ENCODE measurements around the gene CLIP3.

CLIP3 gene

DNA sequence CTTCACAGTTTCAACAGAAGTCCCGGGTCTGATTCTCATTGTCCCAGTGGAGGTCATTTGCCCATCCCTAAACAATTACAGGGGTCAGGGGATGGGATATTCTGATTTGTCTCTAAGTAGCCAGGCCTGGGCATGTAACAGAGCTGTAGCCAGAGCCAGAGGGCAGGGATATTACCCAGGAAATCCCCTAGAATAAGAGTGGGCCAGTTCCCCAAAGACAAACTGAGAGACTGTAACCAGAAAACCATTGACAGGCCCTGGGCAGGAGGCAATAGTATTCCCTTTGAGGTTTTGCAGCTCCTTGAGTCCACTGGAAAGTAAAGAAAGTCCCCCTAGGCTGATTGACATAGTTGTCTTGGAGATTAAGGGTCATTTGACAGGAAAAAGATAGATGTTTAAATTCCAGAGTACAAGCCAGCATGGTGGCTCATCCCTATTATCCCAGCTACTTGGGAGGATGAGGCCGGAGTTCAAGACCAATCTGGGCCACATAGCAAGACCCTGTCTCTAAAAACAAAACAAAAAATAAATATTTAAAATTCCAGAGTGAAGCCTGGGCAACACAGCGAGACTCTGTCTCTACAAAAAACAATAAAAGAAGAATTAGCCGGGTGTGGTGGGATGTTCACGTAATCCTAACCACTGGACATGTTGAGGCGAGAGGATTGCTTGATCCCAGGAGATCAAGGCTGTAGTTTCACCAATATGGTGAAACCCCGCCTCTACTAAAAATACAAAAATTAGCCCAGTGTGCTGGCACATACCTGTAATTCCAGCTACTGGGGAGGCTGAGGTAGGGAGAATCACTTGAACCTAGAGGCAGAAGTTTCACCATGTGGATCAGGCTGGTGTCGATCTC is 39.5 kb downstream of the CLIP3 start:
- DNase-seq (ENCODE audit: low read depth), result no peak
- H3K4me3 ChIP-seq (ENCODE audit: control insufficient read depth, low read depth, low read length), result no peak overlapping the region
- no peak for TF ChIP-seq CTCF (conservative IDR thresholded peaks at IDR 0.05; ENCODE audit: control insufficient read depth, insufficient read depth, low read depth, low read length)

- DNase-seq (ENCODE audit: low read depth), result no peak
- no peak for TF ChIP-seq CTCF (conservative IDR thresholded peaks at IDR 0.05; ENCODE audit: control insufficient read depth, insufficient read depth, low read depth, low read length)
- no peak overlapping the region for H3K4me3 ChIP-seq (ENCODE audit: control insufficient read depth, low read depth, low read length)
Observed at GRCh38 chr19:35991731-35992450, 40.8 kb downstream of the CLIP3 start.

GRCh38 chr19:35990771-35991730 is 41.6 kb downstream of the CLIP3 start:
- H3K4me3 ChIP-seq (ENCODE audit: control insufficient read depth, low read depth, low read length), result no peak overlapping the region
- TF ChIP-seq CTCF (conservative IDR thresholded peaks at IDR 0.05; ENCODE audit: control insufficient read depth, insufficient read depth, low read depth, low read length), result no peak
- DNase-seq (ENCODE audit: low read depth), result no peak

DNA sequence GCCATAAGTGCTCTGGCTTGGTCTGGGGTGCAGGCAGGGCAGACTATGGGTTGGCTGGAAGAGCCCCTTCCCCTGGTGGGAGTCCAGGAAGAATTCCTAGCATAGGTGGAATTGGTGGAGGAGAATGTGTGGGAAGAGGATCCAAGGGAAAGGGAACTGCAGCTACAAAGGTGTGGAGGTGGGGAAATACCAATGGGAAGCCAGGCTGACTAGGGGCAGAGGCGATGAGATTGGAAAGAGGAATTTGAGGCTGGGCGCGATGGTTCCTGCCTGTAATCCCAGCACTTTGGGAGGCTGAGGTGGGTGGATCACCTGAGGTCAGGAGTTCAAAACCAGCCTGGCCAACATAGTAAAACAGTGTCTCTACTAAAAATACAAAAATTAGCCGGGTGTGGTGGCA is 42.5 kb downstream of the CLIP3 start:
- no peak for DNase-seq (ENCODE audit: low read depth)
- no peak for TF ChIP-seq CTCF (conservative IDR thresholded peaks at IDR 0.05; ENCODE audit: control insufficient read depth, insufficient read depth, low read depth, low read length)
- H3K4me3 ChIP-seq (ENCODE audit: control insufficient read depth, low read depth, low read length), result no peak overlapping the region

DNA sequence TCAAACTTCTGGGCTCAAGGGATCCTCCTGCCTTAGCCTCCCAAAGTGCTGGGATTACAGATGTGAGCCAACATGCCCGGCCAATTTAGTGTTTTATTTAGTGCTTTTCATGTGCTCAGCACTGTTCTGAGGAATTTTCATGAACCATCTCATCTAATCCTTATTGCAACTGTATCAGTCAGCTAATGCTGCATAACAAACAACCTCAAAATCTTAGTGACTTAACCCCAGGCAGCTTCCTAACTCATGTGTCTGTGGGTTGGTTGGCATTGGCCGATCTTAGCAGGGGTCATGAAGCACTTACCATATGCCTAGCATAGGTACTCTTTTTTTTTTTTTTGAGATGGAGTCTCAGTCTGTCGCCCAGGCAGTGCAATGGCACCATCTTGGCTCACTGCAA is 43.8 kb downstream of the CLIP3 start:
- DNase-seq (ENCODE audit: low read depth), result no peak
- no peak overlapping the region for H3K4me3 ChIP-seq (ENCODE audit: control insufficient read depth, low read depth, low read length)
- no peak for TF ChIP-seq CTCF (conservative IDR thresholded peaks at IDR 0.05; ENCODE audit: control insufficient read depth, insufficient read depth, low read depth, low read length)

- no peak for TF ChIP-seq CTCF (conservative IDR thresholded peaks at IDR 0.05; ENCODE audit: control insufficient read depth, insufficient read depth, low read depth, low read length)
- no peak overlapping the region for H3K4me3 ChIP-seq (ENCODE audit: control insufficient read depth, low read depth, low read length)
- no peak for DNase-seq (ENCODE audit: low read depth)
Observed at GRCh38 chr19:35987571-35987896, 45.1 kb downstream of the CLIP3 start.
